Uterus (tissue), 4 donors: Measurements from ENCODE around the gene ZNF652. TPM values are rescaled to one million over a fixed set of nuclear protein-coding genes. Genes with fewer than 3 reads are reported as not detected.

Source experiments
- DNase-seq, 2 donors: peaks; one replicate each; pipeline ENCODE4 v3.0.0-alpha.2; 2019 to 2020
- H3K27ac ChIP-seq, 2 donors: fragments of 200-600 bp; sonication (generic); 1 replicate in 1 of 2; 2 replicates in 1 of 2; pipeline ENCODE4 v1.5.1; 2016 to 2018
- H3K27me3 ChIP-seq, 2 donors: fragments of 200-600 bp; sonication (generic); one replicate each; pipeline ENCODE4 v1.5.1; 2018 to 2019; ENCODE audit warnings: control low read depth in 1 of 2
- H3K36me3 ChIP-seq, 2 donors: fragments of 200-600 bp; sonication (generic); one replicate each; pipeline ENCODE4 v1.5.1; 2019; ENCODE audit warnings: control low read depth in 1 of 2
- H3K4me1 ChIP-seq, 2 donors: fragments of 200-600 bp; sonication (generic); one replicate each; pipeline ENCODE4 v1.5.1; 2018 to 2019; ENCODE audit warnings: control low read depth in 1 of 2
- H3K4me3 ChIP-seq, 2 donors: fragments of 200-600 bp; sonication (generic); 1 replicate in 1 of 2; 2 replicates in 1 of 2; pipeline ENCODE4 v1.5.1; 2018 to 2019; ENCODE audit warnings: mild to moderate bottlenecking in 1 of 2
- H3K9me3 ChIP-seq, 2 donors: fragments of 200-600 bp; sonication (generic); one replicate each; pipeline ENCODE4 v1.5.1; 2019; ENCODE audit warnings: control low read depth in 1 of 2
- CTCF ChIP-seq, 4 experiments: fragments of 200-600 bp in 2 of 4; fragments of 450-650 bp in 2 of 4; sonication (generic) in 2 of 4; IDR thresholded peaks; one replicate each; pipeline ENCODE4 v1.5.1; 2016 to 2019; ENCODE audit warnings: antibody characterized with exemption in 4 of 4, mild to moderate bottlenecking in 2 of 4, moderate library complexity in 1 of 4
- POLR2A ChIP-seq, 2 donors: fragments of 450-650 bp; IDR thresholded peaks; one replicate each; pipeline ENCODE4 v1.6.1; 2016; ENCODE audit warnings: antibody characterized with exemption in 2 of 2, mild to moderate bottlenecking in 1 of 2, moderate library complexity in 1 of 2
- intact Hi-C: fragments of 100-400 bp; cut with DNase I; formaldehyde crosslinking; loops from one replicate; pipeline ENCODE4 v1.15.1; 2023; ENCODE audit warnings: low total_unique reads
- total RNA-seq, 4 donors: library from RNA; depleted of rRNA in 3 of 4; stranded (reverse); fragments of >200 nt in 3 of 4; gene quantifications; one replicate each; pipeline versions ENCODE4 v1.1.0 to v1.2.4, GENCODE V29; 2014 to 2023
- donor health status: DM: yes; HTN: yes; CAD: no.

The ZNF652 gene
- total RNA-seq, 4 donors from 2014 or later = 17.6 to 65.3 (median 36.2) TPM

DNA sequence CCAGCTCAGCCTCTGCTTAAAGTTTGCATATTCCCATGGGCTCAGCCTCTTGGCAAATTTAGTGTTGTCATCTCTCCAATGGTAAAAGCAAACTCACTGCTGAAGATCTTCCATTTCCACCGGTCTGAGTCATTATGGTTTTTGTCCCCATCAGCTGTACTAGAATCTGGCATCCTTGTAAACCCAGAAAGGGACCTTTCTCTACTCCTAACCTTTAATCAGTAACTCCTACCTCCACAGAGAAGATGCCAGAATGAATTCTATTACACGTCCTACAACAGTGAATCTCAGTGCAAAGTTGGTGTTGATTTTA is 45.8 kb downstream of the ZNF652 start:
- Histone ChIP-seq H3K27ac (peak overlapping the region in 1 of 2 donors; percentile 41), H3K27me3 (no peaks in the 10 kb centered on the region), H3K4me1 (no peaks in the 10 kb centered on the region), H3K4me3 (no peak overlapping the region), H3K36me3 (no peaks in the 10 kb centered on the region), H3K9me3 (no peaks in the 10 kb centered on the region)
- DNase-seq = no peak
- TF ChIP-seq POLR2A (IDR thresholded peaks at IDR 0.05) (no peak), CTCF (IDR thresholded peaks at IDR 0.05) (no peak)
- intact Hi-C loops = loop anchor here (10.0 kb wide), 1 partner anchor 79 kb away; no protein-coding TSS in a partner anchor

- Histone ChIP-seq H3K36me3 (no peaks in the 10 kb centered on the region), H3K27me3 (no peaks in the 10 kb centered on the region), H3K4me1 (no peaks in the 10 kb centered on the region), H3K27ac (peak overlapping the region in 1 of 2 donors; percentile 41), H3K9me3 (no peaks in the 10 kb centered on the region), H3K4me3 (no peak overlapping the region)
- DNase-seq = peak; percentile 62 to 70
- intact Hi-C loops = loop anchor here (10.0 kb wide), 1 partner anchor 79 kb away; no protein-coding TSS in a partner anchor
- TF ChIP-seq CTCF (IDR thresholded peaks at IDR 0.05) = peak; percentile 75 to 93 (median 84)
- TF ChIP-seq POLR2A (IDR thresholded peaks at IDR 0.05) = no peak
Observed at GRCh38 chr17:49315551-49316257, 46.3 kb downstream of the ZNF652 start.

- H3K36me3 ChIP-seq = no peaks in the 10 kb centered on the region
- no peaks in the 10 kb centered on the region for H3K9me3 ChIP-seq
- no peaks in the 10 kb centered on the region for H3K27me3 ChIP-seq
- no peak overlapping the region for H3K27ac ChIP-seq
- H3K4me3 ChIP-seq = no peak overlapping the region
- no peaks in the 10 kb centered on the region for H3K4me1 ChIP-seq
- TF ChIP-seq CTCF (IDR thresholded peaks at IDR 0.05) = no peak
- intact Hi-C loops = loop anchor here (10.0 kb wide), 1 partner anchor 82 kb away; no protein-coding TSS in a partner anchor
- DNase-seq = no peak
Observed at GRCh38 chr17:49312722-49313121, 49.3 kb downstream of the ZNF652 start.

DNA sequence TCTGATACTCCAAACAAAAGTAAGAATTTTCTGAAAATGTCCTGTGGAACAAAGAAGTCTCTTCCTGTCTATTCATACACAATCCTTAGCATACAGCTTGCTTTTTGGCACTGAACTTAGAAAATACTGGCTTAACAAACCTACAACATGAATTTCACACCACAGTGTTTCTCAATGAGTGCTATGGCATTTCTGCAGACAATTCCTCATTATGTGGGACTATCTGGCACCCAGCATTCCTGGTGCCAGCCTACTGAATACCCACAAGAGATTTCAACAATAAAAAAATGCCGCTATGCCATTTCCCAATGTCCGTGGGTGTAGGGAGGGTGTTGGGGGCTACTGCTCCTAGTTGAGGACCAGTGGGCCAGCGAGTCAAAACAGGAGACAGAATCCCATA is 62.1 kb downstream of the ZNF652 start:
- Histone ChIP-seq H3K27me3 (no peaks in the 10 kb centered on the region), H3K27ac (no peak overlapping the region), H3K9me3 (no peaks in the 10 kb centered on the region), H3K36me3 (no peaks in the 10 kb centered on the region), H3K4me3 (no peak overlapping the region), H3K4me1 (no peaks in the 10 kb centered on the region)
- intact Hi-C loops = no loop called here
- DNase-seq = no peak
- TF ChIP-seq CTCF (IDR thresholded peaks at IDR 0.05) (no peak), POLR2A (IDR thresholded peaks at IDR 0.05) (no peak)

- Histone ChIP-seq H3K9me3 (no peaks in the 10 kb centered on the region), H3K27me3 (no peaks in the 10 kb centered on the region), H3K4me1 (no peaks in the 10 kb centered on the region), H3K27ac (no peak overlapping the region), H3K36me3 (no peaks in the 10 kb centered on the region), H3K4me3 (no peak overlapping the region)
- intact Hi-C loops = no loop called here
- DNase-seq = no peak
- TF ChIP-seq POLR2A (IDR thresholded peaks at IDR 0.05) = no peak
- no peak for TF ChIP-seq CTCF (IDR thresholded peaks at IDR 0.05)
Observed at GRCh38 chr17:49298371-49298976, 63.6 kb downstream of the ZNF652 start.
